Osteoblast (primary cell): ENCODE data around the gene SLC49A3. TPM values are rescaled to one million over a fixed set of nuclear protein-coding genes. Genes with fewer than 3 reads are reported as not detected.

Source experiments
- DNase-seq: peaks from one replicate; pipeline ENCODE4 v3.0.0; 2011; ENCODE audit warnings: low spot score, mixed read lengths; ENCODE audit not compliant: insufficient read length; ENCODE audit errors: missing footprints
- H2AFZ ChIP-seq: 2 replicates; pipeline ENCODE4 v1.6.0; 2011; ENCODE audit warnings: mild to moderate bottlenecking, low read length
- H3K27ac ChIP-seq: 2 replicates; pipeline ENCODE4 v1.5.1; 2011; ENCODE audit warnings: mild to moderate bottlenecking, low read depth, low read length, moderate library complexity
- H3K27me3 ChIP-seq: 2 replicates; pipeline ENCODE4 v1.6.0; 2012; ENCODE audit warnings: mild to moderate bottlenecking, control low read depth, inconsistent platforms, low read length, moderate library complexity; ENCODE audit not compliant: insufficient read depth
- H3K36me3 ChIP-seq: 2 replicates; pipeline ENCODE4 v1.5.1; 2011; ENCODE audit warnings: mild to moderate bottlenecking, low read length, control low read depth, moderate library complexity; ENCODE audit not compliant: insufficient read depth
- H3K4me1 ChIP-seq: 2 replicates; pipeline ENCODE4 v1.5.1; 2011; ENCODE audit warnings: mild to moderate bottlenecking, low read length, control low read depth, moderate library complexity; ENCODE audit not compliant: insufficient read depth
- H3K4me2 ChIP-seq: 2 replicates; pipeline ENCODE4 v1.6.0; 2011; ENCODE audit warnings: mild to moderate bottlenecking, low read length; ENCODE audit not compliant: insufficient read depth
- H3K4me3 ChIP-seq: fragments of 200-600 bp; sonication (generic); 3 replicates; pipeline ENCODE4 v1.5.1; 2012; ENCODE audit warnings: mild to moderate bottlenecking, low read length, inconsistent platforms; ENCODE audit not compliant: insufficient read depth
- H3K79me2 ChIP-seq: 2 replicates; pipeline ENCODE4 v1.6.0; 2012; ENCODE audit warnings: mild to moderate bottlenecking, low read length, control low read depth, inconsistent platforms; ENCODE audit not compliant: insufficient read depth
- H3K9me3 ChIP-seq: 2 replicates; pipeline ENCODE4 v1.5.1; 2011; ENCODE audit warnings: low read depth, low read length, control low read depth
- H4K20me1 ChIP-seq: 2 replicates; pipeline ENCODE4 v1.6.0; 2012; ENCODE audit warnings: mild to moderate bottlenecking, low read length, control low read depth; ENCODE audit not compliant: insufficient read depth
- total RNA-seq: library from RNA; depleted of rRNA; stranded (reverse); fragments of >200 nt; gene quantifications from 2 replicates; pipeline ENCODE4 v1.2.3, GENCODE V29; 2012
- TF ChIP-seq, protein P1 (sequence below): IDR thresholded peaks from 2 replicates; pipeline ENCODE4 v1.5.1; 2011; ENCODE audit warnings: mild to moderate bottlenecking, low read depth, low read length, moderate library complexity; ENCODE audit errors: extremely low read depth

The SLC49A3 gene
- total RNA-seq, 1 donor, result 11.6 TPM

DNA sequence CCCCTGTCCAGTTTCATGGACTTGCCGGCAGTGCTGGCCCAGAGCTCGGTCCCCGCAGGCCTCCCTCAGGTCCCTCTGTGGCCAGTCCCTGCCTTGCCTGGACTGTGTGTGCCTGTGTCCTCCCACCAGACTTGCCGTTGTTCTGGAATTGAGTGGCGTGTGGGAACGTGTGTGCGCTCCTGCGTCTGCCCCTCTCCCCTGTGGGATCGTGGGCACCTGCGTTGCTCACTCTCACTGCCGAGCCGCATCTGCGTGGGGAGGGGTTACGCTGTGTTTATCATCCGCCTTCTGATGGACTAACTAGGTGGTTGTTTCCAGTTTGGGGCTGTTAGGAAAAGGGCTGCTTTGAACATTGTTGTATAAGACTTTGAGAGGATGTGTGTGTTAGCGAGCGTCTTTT, 37.9 kb upstream of the SLC49A3 start:
- TF ChIP-seq, protein P1, sequence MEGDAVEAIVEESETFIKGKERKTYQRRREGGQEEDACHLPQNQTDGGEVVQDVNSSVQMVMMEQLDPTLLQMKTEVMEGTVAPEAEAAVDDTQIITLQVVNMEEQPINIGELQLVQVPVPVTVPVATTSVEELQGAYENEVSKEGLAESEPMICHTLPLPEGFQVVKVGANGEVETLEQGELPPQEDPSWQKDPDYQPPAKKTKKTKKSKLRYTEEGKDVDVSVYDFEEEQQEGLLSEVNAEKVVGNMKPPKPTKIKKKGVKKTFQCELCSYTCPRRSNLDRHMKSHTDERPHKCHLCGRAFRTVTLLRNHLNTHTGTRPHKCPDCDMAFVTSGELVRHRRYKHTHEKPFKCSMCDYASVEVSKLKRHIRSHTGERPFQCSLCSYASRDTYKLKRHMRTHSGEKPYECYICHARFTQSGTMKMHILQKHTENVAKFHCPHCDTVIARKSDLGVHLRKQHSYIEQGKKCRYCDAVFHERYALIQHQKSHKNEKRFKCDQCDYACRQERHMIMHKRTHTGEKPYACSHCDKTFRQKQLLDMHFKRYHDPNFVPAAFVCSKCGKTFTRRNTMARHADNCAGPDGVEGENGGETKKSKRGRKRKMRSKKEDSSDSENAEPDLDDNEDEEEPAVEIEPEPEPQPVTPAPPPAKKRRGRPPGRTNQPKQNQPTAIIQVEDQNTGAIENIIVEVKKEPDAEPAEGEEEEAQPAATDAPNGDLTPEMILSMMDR, result no peak
- no peak for DNase-seq
- H4K20me1 ChIP-seq, result peaks cover 55% of the 10 kb centered on the region

DNA sequence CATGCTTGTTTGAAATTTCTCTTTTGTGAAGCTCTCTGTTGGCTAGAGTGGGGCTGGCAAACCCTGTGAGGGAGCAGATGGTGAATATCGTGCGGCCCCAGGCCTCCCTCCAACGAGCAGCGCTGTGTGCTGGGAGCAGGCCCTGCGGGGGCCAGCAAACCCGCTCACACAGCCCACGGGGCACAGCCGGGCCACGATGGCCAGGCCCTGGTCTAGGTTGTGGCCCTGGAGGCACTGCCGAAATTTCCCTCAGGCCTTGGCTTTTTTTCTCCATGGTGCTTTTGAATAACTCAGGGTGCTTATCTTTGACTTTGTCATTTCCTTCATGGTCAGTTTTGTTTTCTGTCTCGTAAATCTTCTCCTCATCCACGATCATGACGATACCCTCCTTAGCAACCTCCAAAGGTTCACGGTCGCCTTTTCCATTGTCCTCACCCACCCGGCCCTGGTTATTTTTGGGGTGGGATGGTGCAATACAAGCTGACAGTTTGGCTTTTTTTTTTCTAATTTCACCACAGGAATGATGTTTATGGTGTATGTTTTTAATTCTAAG, 37.4 kb upstream of the SLC49A3 start:
- Histone ChIP-seq H2AFZ (no peak overlapping the region), H3K79me2 (peaks cover 81% of the 10 kb centered on the region), H3K4me3 (peak overlapping the region; percentile 33), H3K36me3 (peaks cover 11% of the 10 kb centered on the region), H3K9me3 (no peaks in the 10 kb centered on the region), H3K4me1 (peaks cover 25% of the 10 kb centered on the region), H3K4me2 (peak overlapping the region; percentile 51), H4K20me1 (peaks cover 58% of the 10 kb centered on the region), H3K27me3 (no peaks in the 10 kb centered on the region), H3K27ac (peak overlapping the region; percentile 78)
- peak; percentile 97 for DNase-seq
- TF ChIP-seq, protein P1, result no peak

More for the DNA sequence above, 37.9 kb upstream of the SLC49A3 start:
- H3K4me3 ChIP-seq, result peak overlapping the region; percentile 16
- H3K9me3 ChIP-seq, result no peaks in the 10 kb centered on the region
- H3K79me2 ChIP-seq, result peaks cover 76% of the 10 kb centered on the region
- no peak overlapping the region for H2AFZ ChIP-seq
- H3K4me1 ChIP-seq, result peaks cover 25% of the 10 kb centered on the region
- peaks cover 11% of the 10 kb centered on the region for H3K36me3 ChIP-seq
- H3K27ac ChIP-seq, result peak overlapping the region; percentile 78
- H3K27me3 ChIP-seq, result no peaks in the 10 kb centered on the region
- H3K4me2 ChIP-seq, result peak overlapping the region; percentile 51

DNA sequence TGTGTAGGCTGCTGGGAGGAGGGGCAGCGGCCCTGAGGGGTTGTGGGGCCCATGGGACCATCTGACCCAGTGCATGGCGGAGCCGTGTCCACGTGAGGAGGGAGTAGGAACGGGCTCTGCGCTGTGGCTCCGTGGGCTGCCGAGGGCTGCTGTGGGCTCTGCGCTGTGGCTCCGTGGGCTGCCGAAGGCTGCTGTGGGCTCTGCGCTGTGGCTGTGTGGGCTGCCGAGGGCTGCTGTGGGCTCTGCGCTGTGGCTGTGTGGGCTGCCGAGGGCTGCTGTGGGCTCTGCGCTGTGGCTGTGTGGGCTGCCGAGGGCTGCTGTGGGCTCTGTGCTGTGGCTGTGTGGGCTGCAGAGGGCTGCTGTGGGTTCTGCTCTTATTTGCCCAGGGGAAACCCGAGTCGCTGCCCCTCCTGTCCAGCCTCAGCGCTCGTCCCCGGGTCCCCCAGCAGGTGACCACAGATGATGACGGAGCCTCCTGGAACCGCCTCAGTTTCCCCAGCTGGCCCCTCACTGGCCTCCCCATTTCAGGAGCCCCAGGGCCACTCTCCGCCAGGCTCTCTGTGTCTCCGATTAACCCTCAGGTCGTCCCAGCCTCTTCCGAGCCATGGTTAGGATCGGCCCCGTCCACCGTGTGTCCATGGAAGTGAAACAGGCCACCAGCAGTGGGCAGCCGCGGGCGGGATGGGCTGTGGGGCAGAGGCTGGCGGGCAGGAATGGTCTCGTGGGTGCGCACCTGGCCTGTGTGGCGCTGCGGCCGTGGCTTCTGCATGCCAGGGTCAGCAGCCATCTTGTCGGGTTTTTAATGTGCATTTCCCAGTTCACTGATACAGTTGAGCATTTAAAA, 36.7 kb upstream of the SLC49A3 start:
- Histone ChIP-seq H3K27ac (peak overlapping the region; percentile 78), H2AFZ (no peak overlapping the region), H4K20me1 (peaks cover 59% of the 10 kb centered on the region), H3K4me1 (peaks cover 25% of the 10 kb centered on the region), H3K36me3 (peaks cover 4% of the 10 kb centered on the region), H3K9me3 (no peaks in the 10 kb centered on the region), H3K4me2 (peak overlapping the region; percentile 51), H3K27me3 (no peaks in the 10 kb centered on the region), H3K79me2 (peaks cover 87% of the 10 kb centered on the region), H3K4me3 (peak overlapping the region; percentile 33)
- TF ChIP-seq, protein P1, result no peak
- no peak for DNase-seq
